Activated T-helper 17 cell treated with anti-CD3 and anti-CD28 coated beads, Interleukin-2, amount 50 U/mL, for 72 hours (primary cell): ENCODE measurements around the gene KIF2A. TPM values are rescaled to one million over a fixed set of nuclear protein-coding genes. Genes with fewer than 3 reads are reported as not detected.

Experiments used
- ATAC-seq: fragments of 150-1000 bp; cut with Tn5 transposase; replicated peaks from 2 replicates; pipeline ENCODE4 v1.10.0; 2021; ENCODE audit warnings: mild to moderate bottlenecking, moderate library complexity
- H3K27ac Mint-ChIP-seq: one replicate; pipeline ENCODE4 v1.8.0; 2022; ENCODE audit warnings: mixed read lengths
- H3K27me3 Mint-ChIP-seq: one replicate; pipeline ENCODE4 v1.8.0; 2022; ENCODE audit warnings: mixed read lengths
- H3K36me3 Mint-ChIP-seq: one replicate; pipeline ENCODE4 v1.8.0; 2022; ENCODE audit warnings: low read depth, mild to moderate bottlenecking, mixed read lengths
- H3K4me1 Mint-ChIP-seq: one replicate; pipeline ENCODE4 v1.8.0; 2022; ENCODE audit warnings: mixed read lengths
- H3K4me3 Mint-ChIP-seq: one replicate; pipeline ENCODE4 v1.8.0; 2022; ENCODE audit warnings: mild to moderate bottlenecking, mixed read lengths
- H3K9me3 Mint-ChIP-seq: one replicate; pipeline ENCODE4 v1.8.0; 2022; ENCODE audit warnings: mixed read lengths
- total RNA-seq, 2 donors: library from RNA; stranded (reverse); gene quantifications; one replicate each; pipeline ENCODE4 v1.2.3, GENCODE V29; 2022

KIF2A gene
- total RNA-seq, 2 donors from 2014 or later: 243 to 283 TPM

- peaks cover 5% of the 10 kb centered on the region for H3K4me1 Mint-ChIP-seq
- H3K27me3 Mint-ChIP-seq: no peaks in the 10 kb centered on the region
- ATAC-seq: no peak
- no peaks in the 10 kb centered on the region for H3K9me3 Mint-ChIP-seq
- peak overlapping the region; percentile 79 for H3K27ac Mint-ChIP-seq
- H3K4me3 Mint-ChIP-seq: no peak overlapping the region
- peaks cover 88% of the 10 kb centered on the region for H3K36me3 Mint-ChIP-seq
Observed at GRCh38 chr5:62348723-62349481, 42.9 kb downstream of the KIF2A start.

- H3K4me1 Mint-ChIP-seq: peaks cover 3% of the 10 kb centered on the region
- H3K4me3 Mint-ChIP-seq: no peak overlapping the region
- ATAC-seq: peak; percentile 78
- H3K27me3 Mint-ChIP-seq: no peaks in the 10 kb centered on the region
- peak overlapping the region; percentile 56 for H3K27ac Mint-ChIP-seq
- no peaks in the 10 kb centered on the region for H3K9me3 Mint-ChIP-seq
- peaks cover 100% of the 10 kb centered on the region for H3K36me3 Mint-ChIP-seq
Observed at GRCh38 chr5:62354028-62354874, 48.2 kb downstream of the KIF2A start.

- Mint-ChIP-seq H3K27ac (no peak overlapping the region), H3K9me3 (no peaks in the 10 kb centered on the region), H3K27me3 (no peaks in the 10 kb centered on the region), H3K4me3 (no peak overlapping the region), H3K4me1 (no peaks in the 10 kb centered on the region), H3K36me3 (peaks cover 100% of the 10 kb centered on the region)
- no peak for ATAC-seq
Observed at GRCh38 chr5:62362701-62363100, 56.7 kb downstream of the KIF2A start.

DNA sequence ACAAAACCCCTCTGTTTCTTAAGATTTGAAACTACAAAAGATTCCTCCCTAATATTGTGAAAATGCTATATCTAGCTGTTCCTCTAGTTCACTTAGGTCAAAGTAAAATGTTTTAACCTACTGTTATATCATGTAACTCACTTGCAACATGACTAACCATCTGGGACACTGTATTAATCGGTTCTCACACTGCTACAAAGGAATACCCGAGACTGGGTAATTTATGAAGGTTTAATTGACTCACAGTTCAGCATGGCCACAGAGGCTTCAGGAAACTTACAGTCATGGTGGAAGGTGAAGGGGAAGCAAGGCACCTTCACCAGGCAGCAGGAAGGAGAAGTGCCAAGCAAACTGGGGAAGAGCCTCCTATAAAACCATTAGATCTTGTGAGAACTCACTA is 63.0 kb downstream of the KIF2A start:
- ATAC-seq: peak; percentile 71
- Mint-ChIP-seq H3K27ac (peak overlapping the region; percentile 58), H3K4me1 (peaks cover 5% of the 10 kb centered on the region), H3K9me3 (no peaks in the 10 kb centered on the region), H3K4me3 (no peak overlapping the region), H3K27me3 (no peaks in the 10 kb centered on the region), H3K36me3 (peaks cover 98% of the 10 kb centered on the region)

DNA sequence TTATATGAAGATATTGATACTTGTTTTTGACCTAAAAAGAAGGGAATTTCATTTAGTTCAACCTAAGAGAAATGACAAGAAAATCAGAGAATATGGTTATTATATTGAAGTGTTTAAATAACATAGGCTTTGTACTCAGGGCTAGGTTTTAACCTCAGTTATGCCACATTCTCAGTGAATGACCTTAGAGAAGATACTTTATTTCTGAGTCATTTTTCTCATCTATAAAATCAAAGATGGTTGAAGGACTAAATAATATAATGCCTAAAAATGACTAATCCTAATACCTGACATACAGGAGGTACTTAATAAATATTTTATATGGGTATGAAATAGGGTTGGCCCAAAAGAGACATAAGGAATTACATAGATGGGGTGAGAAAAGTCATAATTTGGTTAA is 65.4 kb downstream of the KIF2A start:
- H3K27ac Mint-ChIP-seq: no peak overlapping the region

DNA sequence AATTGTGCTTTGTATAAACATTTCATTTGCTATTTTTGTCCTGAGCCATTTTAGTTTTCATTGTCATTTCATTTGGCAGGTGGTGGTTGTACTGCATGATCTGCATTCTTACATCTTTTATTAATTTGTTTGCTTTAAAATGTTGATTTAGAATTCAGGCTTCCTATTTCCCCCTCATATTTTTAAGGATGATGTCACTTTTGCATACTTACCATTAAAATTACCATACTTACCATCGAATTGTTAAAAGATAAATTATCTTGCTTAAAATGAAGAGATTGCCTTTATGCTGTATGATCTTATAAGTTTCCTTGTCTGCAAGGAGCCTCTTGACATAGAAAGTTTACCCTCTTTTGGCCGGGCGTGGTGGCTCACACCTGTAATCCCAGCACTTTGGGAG is 66.6 kb downstream of the KIF2A start:
- Mint-ChIP-seq H3K4me1 (peaks cover 5% of the 10 kb centered on the region), H3K9me3 (no peaks in the 10 kb centered on the region), H3K27me3 (no peaks in the 10 kb centered on the region), H3K36me3 (peaks cover 97% of the 10 kb centered on the region), H3K4me3 (no peak overlapping the region), H3K27ac (peak overlapping the region; percentile 57)
- ATAC-seq: no peak

More for the DNA sequence above, 65.4 kb downstream of the KIF2A start:
- H3K4me3 Mint-ChIP-seq: no peak overlapping the region
- H3K4me1 Mint-ChIP-seq: peaks cover 5% of the 10 kb centered on the region
- no peak for ATAC-seq
- no peaks in the 10 kb centered on the region for H3K27me3 Mint-ChIP-seq
- peaks cover 98% of the 10 kb centered on the region for H3K36me3 Mint-ChIP-seq
- no peaks in the 10 kb centered on the region for H3K9me3 Mint-ChIP-seq

- Mint-ChIP-seq H3K27ac (peak overlapping the region; percentile 28), H3K27me3 (no peaks in the 10 kb centered on the region), H3K4me3 (no peak overlapping the region), H3K4me1 (peaks cover 5% of the 10 kb centered on the region), H3K9me3 (no peaks in the 10 kb centered on the region), H3K36me3 (peaks cover 99% of the 10 kb centered on the region)
- no peak for ATAC-seq
Observed at GRCh38 chr5:62373382-62373781, 67.4 kb downstream of the KIF2A start.

DNA sequence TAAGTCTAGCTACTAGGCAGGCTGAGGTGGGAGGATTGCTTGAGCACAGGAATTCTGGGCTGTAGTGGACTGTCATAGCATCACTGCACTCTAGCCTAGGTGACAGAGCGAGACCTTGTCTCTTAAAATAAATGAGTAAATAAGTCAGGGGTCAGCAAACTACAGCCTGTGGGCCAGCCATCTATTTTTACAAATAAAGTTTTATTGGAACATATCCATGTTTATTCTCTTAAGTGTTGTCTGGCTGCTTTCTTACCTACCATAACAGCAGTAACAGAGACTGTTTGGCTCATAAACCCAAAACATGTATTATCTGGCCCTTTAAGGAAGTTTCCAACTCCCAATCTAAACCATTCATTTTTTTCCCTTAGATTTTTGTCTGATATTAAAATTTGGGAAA is 68.1 kb downstream of the KIF2A start:
- no peak overlapping the region for H3K27ac Mint-ChIP-seq
- H3K4me3 Mint-ChIP-seq: no peak overlapping the region
- no peak for ATAC-seq
- H3K4me1 Mint-ChIP-seq: peaks cover 5% of the 10 kb centered on the region
- H3K27me3 Mint-ChIP-seq: no peaks in the 10 kb centered on the region
- no peaks in the 10 kb centered on the region for H3K9me3 Mint-ChIP-seq
- peaks cover 99% of the 10 kb centered on the region for H3K36me3 Mint-ChIP-seq

- peaks cover 99% of the 10 kb centered on the region for H3K36me3 Mint-ChIP-seq
- ATAC-seq: no peak
Observed at GRCh38 chr5:62375627-62376026, 69.6 kb downstream of the KIF2A start.

GRCh38 chr5:62376064-62376463 is 70.1 kb downstream of the KIF2A start:
- no peak overlapping the region for H3K4me3 Mint-ChIP-seq
- H3K36me3 Mint-ChIP-seq: peaks cover 99% of the 10 kb centered on the region
- ATAC-seq: no peak
- no peaks in the 10 kb centered on the region for H3K27me3 Mint-ChIP-seq
- H3K4me1 Mint-ChIP-seq: no peaks in the 10 kb centered on the region
- peak overlapping the region; percentile 72 for H3K27ac Mint-ChIP-seq
- H3K9me3 Mint-ChIP-seq: no peaks in the 10 kb centered on the region

More at GRCh38 chr5:62375627-62376026, 69.6 kb downstream of the KIF2A start:
- Mint-ChIP-seq H3K9me3 (no peaks in the 10 kb centered on the region), H3K27ac (peak overlapping the region; percentile 72), H3K4me3 (no peak overlapping the region), H3K4me1 (peaks cover 3% of the 10 kb centered on the region), H3K27me3 (no peaks in the 10 kb centered on the region)

DNA sequence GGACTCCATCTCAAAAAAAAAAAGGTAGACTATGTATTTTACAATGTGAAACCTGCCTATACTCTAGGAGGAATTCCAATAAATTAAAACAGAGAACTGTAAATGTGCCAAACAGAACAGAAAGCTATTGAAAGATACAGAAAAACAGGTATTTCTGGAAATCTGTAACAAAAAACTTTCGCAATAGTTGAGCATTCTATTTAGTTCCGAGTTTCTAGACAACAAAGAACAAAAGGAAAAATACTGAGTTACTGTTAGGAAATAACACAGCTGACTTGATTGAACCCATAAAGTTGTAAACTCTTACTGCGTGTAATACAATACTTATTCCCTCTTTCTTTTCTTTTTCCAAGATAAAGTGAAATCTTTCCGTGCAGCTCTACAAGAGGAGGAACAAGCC is 79.1 kb downstream of the KIF2A start:
- no peak for ATAC-seq
- Mint-ChIP-seq H3K27ac (peak overlapping the region; percentile 46), H3K4me1 (no peaks in the 10 kb centered on the region), H3K9me3 (no peaks in the 10 kb centered on the region), H3K4me3 (no peak overlapping the region), H3K27me3 (no peaks in the 10 kb centered on the region), H3K36me3 (peaks cover 99% of the 10 kb centered on the region)

DNA sequence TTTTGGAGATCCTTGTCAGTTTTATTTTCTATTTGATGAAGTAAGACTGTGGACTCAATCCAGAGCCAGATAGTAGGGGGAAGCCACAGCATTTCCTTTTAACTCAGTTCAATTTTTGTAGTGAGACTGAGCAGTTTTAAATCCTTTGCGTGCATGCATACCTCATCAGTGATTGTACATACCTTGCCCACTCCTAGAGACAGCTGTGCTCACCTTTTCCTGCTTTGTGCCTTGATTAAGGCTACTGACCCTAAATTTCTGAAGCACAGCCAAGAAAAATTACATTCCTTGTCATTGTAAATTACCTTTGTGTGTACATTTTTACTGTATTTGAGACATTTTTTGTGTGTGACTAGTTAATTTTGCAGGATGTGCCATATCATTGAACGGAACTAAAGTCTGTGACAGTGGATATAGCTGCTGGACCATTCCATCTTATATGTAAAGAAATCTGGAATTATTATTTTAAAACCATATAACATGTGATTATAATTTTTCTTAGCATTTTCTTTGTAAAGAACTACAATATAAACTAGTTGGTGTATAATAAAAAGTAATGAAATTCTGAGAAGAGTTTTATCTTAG is 79.9 kb downstream of the KIF2A start:
- H3K4me3 Mint-ChIP-seq: no peak overlapping the region
- ATAC-seq: no peak
- H3K27ac Mint-ChIP-seq: peak overlapping the region; percentile 63
- no peaks in the 10 kb centered on the region for H3K4me1 Mint-ChIP-seq
- H3K27me3 Mint-ChIP-seq: no peaks in the 10 kb centered on the region
- no peaks in the 10 kb centered on the region for H3K9me3 Mint-ChIP-seq
- peaks cover 99% of the 10 kb centered on the region for H3K36me3 Mint-ChIP-seq

- Mint-ChIP-seq H3K27me3 (no peaks in the 10 kb centered on the region), H3K36me3 (peaks cover 99% of the 10 kb centered on the region), H3K4me3 (no peak overlapping the region), H3K27ac (peak overlapping the region; percentile 63), H3K4me1 (no peaks in the 10 kb centered on the region), H3K9me3 (no peaks in the 10 kb centered on the region)
- ATAC-seq: no peak
Observed at GRCh38 chr5:62386824-62387223, 80.8 kb downstream of the KIF2A start.

- H3K4me1 Mint-ChIP-seq: peaks cover 9% of the 10 kb centered on the region
Observed at GRCh38 chr5:62395210-62395950, 89.4 kb downstream of the KIF2A start.

More at GRCh38 chr5:62395210-62395950, 89.4 kb downstream of the KIF2A start:
- ATAC-seq: peak; percentile 75
- H3K36me3 Mint-ChIP-seq: peaks cover 100% of the 10 kb centered on the region
- peak overlapping the region; percentile 50 for H3K27ac Mint-ChIP-seq
- no peaks in the 10 kb centered on the region for H3K27me3 Mint-ChIP-seq
- H3K4me3 Mint-ChIP-seq: peak overlapping the region; percentile 25
- H3K9me3 Mint-ChIP-seq: no peaks in the 10 kb centered on the region
